ENCODE data around the gene YWHAE. TPM values are rescaled to one million over a fixed set of nuclear protein-coding genes. Genes with fewer than 3 reads are reported as not detected.
"Not testable (repeated sequence)": the region's sequence is repeated elsewhere in the genome, so short reads cannot be mapped to it uniquely, and the experiment has no call there.

YWHAE gene
- 303 and 330 TPM in 2 replicates for total RNA-seq (2014; rRNA removed; shearing (Covaris generic))

DNA sequence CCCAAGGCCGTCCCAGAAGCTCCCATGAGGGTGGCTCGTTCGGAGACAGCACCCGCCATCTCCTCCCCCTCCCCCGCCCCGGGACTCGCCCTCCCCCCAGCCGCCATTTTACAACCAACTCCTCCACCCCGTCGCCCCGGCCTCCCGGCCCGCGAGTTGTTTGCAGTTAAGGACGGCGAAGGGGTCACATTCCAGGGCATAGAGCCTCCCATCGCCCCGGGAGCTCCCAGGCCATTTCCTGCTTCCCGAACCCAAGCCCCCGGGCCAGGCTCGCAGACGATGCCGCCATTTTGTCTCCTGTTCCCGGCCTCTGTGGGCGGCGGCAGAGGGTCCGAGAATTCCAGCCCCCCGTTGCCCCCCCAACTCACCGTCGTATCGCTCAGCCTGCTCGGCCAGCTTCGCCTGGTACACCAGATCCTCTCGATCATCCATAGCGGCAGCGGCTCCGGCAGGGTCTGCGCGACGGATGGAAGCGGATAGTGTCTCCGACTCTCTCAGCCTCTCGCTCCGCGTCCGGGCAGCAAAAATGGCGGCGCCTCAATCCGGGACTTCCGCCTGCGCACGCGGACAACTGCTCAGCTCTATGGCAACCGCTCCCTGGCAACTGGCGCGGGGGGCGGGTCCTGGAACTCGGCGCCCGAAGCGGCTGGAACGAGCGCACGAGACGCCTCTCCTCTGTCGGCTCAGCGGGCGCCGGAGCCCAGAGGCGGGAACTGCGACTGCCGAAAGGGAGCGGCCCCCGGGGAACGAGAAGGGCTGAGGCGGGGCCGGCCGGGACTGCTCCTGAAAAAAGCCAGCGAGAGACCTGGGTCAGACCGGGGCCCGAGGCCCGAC, at the start of gene YWHAE:
TSS of gene YWHAE (minus strand) at position 544 of the 834 bp plus-strand sequence. CDS start at position 432, 112 bp downstream.
- peak; percentile 99 for DNase-seq
- Histone ChIP-seq H3K27me3 (ENCODE audit: control insufficient read depth, insufficient read depth, low read length) (no peaks in the 10 kb centered on the region), H3K36me3 (replicated peaks; ENCODE audit: control insufficient read depth, insufficient read depth, low read length) (no peaks in the 10 kb centered on the region), H3K4me3 (ENCODE audit: insufficient read depth, low read depth, low read length) (peak within 1 kb of the TSS; percentile 94)

DNA sequence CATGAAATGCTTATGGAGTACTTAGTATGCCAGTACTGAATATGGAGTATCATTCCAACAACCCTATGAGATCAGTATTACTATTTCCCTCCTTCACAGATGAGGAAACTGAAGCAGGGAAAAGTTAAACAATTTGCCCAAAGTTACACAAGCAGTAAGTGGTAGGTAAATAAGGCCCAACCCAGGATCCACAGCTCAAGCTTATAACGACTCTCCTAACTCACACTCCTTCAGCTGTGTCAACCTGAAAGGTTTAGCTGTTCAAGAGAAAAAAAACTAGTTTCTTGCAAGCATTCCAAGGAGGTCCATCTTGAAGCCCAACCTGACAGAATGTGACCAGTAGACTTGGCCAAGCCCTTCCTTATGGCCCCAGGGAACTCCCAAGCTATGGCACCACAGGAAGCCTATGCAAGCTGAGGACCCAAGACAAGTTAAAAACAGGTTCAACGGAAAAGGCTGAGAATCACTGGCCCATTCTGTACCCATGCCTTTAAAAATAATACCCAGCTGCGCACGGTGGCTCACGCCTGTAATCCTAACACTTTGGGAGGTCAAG, 49.5 kb upstream of the YWHAE start:
- DNase-seq, result no peak
- H3K4me3 ChIP-seq (ENCODE audit: insufficient read depth, low read depth, low read length), result no peak overlapping the region
- no peaks in the 10 kb centered on the region for H3K27me3 ChIP-seq (ENCODE audit: control insufficient read depth, insufficient read depth, low read length)
- H3K36me3 ChIP-seq (replicated peaks; ENCODE audit: control insufficient read depth, insufficient read depth, low read length), result peaks cover 3% of the 10 kb centered on the region

DNA sequence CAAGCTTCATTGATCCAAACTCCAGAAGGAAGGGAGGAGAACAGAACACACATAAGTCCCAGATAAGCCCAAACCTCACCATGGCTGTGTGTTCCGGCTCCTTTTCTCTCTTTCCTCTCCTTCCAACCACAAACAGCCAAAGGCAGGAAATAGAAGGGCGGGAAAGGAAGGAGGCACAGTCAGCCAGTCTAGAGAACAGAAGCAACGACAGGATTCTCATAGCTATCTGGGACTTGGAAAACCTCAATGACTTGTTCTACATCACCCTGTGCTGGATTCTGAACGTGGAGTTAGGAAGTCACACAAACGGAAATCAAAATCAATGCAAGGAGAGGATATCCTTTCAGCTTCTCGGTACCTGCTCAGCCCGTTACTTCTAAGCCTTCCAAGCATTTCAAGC, 47.0 kb upstream of the YWHAE start:
- no peak for DNase-seq
- H3K27me3 ChIP-seq (ENCODE audit: control insufficient read depth, insufficient read depth, low read length), result no peaks in the 10 kb centered on the region
- no peak overlapping the region for H3K4me3 ChIP-seq (ENCODE audit: insufficient read depth, low read depth, low read length)
- H3K36me3 ChIP-seq (replicated peaks; ENCODE audit: control insufficient read depth, insufficient read depth, low read length), result peaks cover 2% of the 10 kb centered on the region

DNA sequence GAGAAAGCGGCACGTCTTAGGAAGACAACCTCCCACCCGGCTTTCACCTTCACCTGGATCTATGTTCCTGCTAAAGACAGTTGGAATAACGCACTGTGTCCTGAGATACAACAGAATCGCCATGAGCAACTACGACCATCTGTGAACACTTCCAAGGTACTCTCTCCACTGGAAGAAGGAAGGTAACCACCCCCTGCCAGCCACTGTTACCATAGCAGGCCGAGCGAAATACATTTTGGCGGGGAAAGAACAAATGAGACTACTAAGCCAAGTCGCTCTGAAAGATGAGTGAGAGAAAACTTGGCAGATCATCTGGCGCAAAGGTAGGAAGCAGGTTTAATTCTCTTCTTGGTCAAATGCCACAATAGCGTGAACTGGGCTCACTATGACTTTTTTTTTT, 46.2 kb upstream of the YWHAE start:
- DNase-seq, result no peak
- H3K36me3 ChIP-seq (replicated peaks; ENCODE audit: control insufficient read depth, insufficient read depth, low read length), result no peaks in the 10 kb centered on the region; the same call in 1 of the 2 replicates
- H3K4me3 ChIP-seq (ENCODE audit: insufficient read depth, low read depth, low read length), result no peak overlapping the region
- no peaks in the 10 kb centered on the region for H3K27me3 ChIP-seq (ENCODE audit: control insufficient read depth, insufficient read depth, low read length)

DNA sequence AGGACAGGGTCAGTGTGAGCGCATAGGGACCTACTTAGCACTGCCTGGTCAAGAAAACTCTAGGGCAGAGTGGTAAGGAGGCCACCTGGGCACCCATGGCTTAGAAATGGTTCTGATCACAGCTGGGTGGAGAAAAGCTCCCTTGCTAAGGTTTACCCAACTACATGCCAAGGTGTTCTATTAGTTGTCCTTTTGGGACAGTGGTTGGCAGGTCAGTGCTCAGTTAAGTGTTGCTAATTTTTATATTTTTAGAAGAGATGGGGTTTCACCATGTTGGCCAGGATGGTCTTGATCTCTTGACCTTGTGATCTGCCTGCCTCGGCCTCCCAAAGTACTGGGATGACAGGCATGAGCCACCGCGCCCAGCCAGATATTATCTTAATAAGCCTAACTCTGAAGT, 45.7 kb upstream of the YWHAE start:
- not testable (repeated sequence) for H3K4me3 ChIP-seq (ENCODE audit: insufficient read depth, low read depth, low read length); H3K36me3 ChIP-seq (replicated peaks; ENCODE audit: control insufficient read depth, insufficient read depth, low read length); DNase-seq; H3K27me3 ChIP-seq (ENCODE audit: control insufficient read depth, insufficient read depth, low read length)

GRCh38 chr17:1442721-1443120, 42.7 kb upstream of the YWHAE start:
- DNase-seq; H3K27me3 ChIP-seq (ENCODE audit: control insufficient read depth, insufficient read depth, low read length); H3K4me3 ChIP-seq (ENCODE audit: insufficient read depth, low read depth, low read length); H3K36me3 ChIP-seq (replicated peaks; ENCODE audit: control insufficient read depth, insufficient read depth, low read length): not testable (repeated sequence)

DNA sequence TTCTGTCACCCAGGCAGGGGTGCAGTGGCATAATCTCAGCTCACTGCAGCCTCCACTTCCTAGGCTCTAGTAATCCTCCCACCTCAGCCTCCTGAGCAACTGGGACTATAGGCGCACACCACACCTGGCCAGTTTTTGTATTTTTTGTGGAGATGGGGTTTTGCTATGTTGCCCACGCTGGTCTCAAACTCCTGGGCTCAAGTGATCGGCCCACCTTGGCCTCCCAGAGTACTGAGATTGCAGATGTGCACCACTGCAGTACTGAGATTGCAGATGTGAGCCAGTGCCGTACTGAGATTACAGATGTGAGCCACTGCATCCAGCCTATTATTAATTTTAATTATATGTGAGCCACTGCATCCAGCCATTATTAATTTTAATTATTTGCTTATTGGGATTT, 42.2 kb upstream of the YWHAE start:
- Histone ChIP-seq H3K27me3 (ENCODE audit: control insufficient read depth, insufficient read depth, low read length) (no peaks in the 10 kb centered on the region), H3K36me3 (replicated peaks; ENCODE audit: control insufficient read depth, insufficient read depth, low read length) (no peaks in the 10 kb centered on the region; the same call in 1 of the 2 replicates), H3K4me3 (ENCODE audit: insufficient read depth, low read depth, low read length) (no peak overlapping the region)
- DNase-seq, result no peak

DNA sequence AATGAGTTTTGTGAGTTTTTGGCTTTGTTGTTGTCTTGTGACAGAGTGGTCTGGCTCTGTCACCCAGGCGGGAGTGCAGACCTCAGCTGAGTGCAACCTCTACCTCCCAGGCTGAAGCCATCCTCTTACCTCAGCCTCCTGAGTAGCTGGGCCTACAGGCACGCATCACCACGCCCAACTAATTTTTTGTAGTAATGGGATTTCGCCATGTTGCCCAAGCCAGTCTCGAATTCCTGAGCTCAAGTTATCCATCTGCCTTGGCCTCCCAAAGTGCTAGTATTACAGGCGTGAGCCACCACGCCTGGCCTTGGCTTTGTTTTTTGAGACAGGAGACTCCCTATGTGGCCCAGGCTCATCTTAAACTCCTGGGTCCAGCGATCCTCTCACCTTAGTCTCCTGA, 40.9 kb upstream of the YWHAE start:
- Histone ChIP-seq H3K4me3 (ENCODE audit: insufficient read depth, low read depth, low read length) (no peak overlapping the region), H3K36me3 (replicated peaks; ENCODE audit: control insufficient read depth, insufficient read depth, low read length) (peaks cover 7% of the 10 kb centered on the region), H3K27me3 (ENCODE audit: control insufficient read depth, insufficient read depth, low read length) (no peaks in the 10 kb centered on the region)
- no peak for DNase-seq

DNA sequence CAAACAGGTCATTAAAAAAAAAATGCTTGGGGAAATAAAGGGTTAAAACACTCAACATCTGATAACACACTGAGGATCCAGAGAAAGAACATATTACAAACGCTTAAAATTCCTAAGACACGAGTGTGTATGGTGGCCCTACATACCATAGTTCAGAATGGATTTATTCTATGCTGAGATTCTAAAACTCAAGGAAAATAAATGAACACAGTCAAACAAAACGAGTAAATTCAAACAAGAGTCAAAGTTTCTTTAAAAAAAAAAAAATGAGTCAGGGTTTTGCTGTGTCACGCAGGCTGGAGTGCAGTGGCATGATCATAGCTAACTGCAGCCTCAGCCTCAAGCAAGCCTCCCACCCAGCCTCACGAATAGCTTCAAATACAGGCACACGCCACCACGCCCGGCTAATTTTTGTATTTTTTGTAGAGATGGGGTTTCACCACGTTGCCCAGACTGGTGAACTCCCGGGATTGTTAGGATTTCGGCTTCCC, 38.6 kb upstream of the YWHAE start:
- Histone ChIP-seq H3K4me3 (ENCODE audit: insufficient read depth, low read depth, low read length) (no peak overlapping the region), H3K27me3 (ENCODE audit: control insufficient read depth, insufficient read depth, low read length) (no peaks in the 10 kb centered on the region), H3K36me3 (replicated peaks; ENCODE audit: control insufficient read depth, insufficient read depth, low read length) (peaks cover 14% of the 10 kb centered on the region)
- no peak for DNase-seq

DNA sequence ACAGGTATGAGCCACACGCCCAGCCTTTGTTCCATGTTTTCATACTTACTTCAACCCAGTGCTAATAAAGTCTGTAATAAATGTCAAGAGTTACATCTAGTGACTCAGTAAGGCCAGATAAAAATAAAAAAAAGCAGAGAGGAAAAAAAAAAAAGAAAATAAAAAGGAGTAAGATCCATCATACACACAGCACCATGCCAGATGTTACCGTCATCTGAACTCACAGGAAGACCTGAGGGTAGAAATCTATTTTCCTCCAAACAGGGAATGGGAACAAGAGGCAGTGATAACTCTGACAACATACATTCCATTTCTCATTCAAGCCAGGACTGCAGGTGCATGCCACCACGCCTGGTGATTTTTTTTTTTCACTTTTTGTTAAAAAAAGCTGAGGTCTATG, 35.3 kb upstream of the YWHAE start:
- DNase-seq, result no peak
- no peaks in the 10 kb centered on the region for H3K27me3 ChIP-seq (ENCODE audit: control insufficient read depth, insufficient read depth, low read length)
- no peak overlapping the region for H3K4me3 ChIP-seq (ENCODE audit: insufficient read depth, low read depth, low read length)
- peaks cover 14% of the 10 kb centered on the region for H3K36me3 ChIP-seq (replicated peaks; ENCODE audit: control insufficient read depth, insufficient read depth, low read length)

DNA sequence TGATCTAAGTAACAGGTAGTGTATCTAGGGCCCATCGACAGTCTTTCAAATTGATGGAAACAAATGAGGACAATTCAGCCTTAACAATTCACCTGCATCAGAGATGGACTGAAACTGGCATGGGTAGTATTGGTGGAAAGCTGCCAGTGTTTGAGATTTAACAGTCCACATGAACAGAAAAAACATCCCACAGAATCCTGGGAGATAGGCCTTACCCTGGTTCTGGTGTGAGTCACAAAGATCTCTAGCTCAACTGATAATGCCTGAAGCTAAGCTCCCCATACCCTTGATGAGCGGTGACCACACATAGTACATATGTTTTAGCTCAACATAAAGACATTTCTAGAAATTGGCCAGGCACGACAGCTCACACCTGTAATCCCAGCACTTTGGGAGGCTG, 34.1 kb upstream of the YWHAE start:
- DNase-seq, result no peak
- peaks cover 14% of the 10 kb centered on the region for H3K36me3 ChIP-seq (replicated peaks; ENCODE audit: control insufficient read depth, insufficient read depth, low read length)

GRCh38 chr17:1431631-1432104, 31.6 kb upstream of the YWHAE start:
- no peak for DNase-seq
- peaks cover 14% of the 10 kb centered on the region for H3K36me3 ChIP-seq (replicated peaks; ENCODE audit: control insufficient read depth, insufficient read depth, low read length)
- no peaks in the 10 kb centered on the region for H3K27me3 ChIP-seq (ENCODE audit: control insufficient read depth, insufficient read depth, low read length)
- H3K4me3 ChIP-seq (ENCODE audit: insufficient read depth, low read depth, low read length), result no peak overlapping the region

More for the DNA sequence above, 34.1 kb upstream of the YWHAE start:
- H3K4me3 ChIP-seq (ENCODE audit: insufficient read depth, low read depth, low read length), result no peak overlapping the region
- H3K27me3 ChIP-seq (ENCODE audit: control insufficient read depth, insufficient read depth, low read length), result no peaks in the 10 kb centered on the region

DNA sequence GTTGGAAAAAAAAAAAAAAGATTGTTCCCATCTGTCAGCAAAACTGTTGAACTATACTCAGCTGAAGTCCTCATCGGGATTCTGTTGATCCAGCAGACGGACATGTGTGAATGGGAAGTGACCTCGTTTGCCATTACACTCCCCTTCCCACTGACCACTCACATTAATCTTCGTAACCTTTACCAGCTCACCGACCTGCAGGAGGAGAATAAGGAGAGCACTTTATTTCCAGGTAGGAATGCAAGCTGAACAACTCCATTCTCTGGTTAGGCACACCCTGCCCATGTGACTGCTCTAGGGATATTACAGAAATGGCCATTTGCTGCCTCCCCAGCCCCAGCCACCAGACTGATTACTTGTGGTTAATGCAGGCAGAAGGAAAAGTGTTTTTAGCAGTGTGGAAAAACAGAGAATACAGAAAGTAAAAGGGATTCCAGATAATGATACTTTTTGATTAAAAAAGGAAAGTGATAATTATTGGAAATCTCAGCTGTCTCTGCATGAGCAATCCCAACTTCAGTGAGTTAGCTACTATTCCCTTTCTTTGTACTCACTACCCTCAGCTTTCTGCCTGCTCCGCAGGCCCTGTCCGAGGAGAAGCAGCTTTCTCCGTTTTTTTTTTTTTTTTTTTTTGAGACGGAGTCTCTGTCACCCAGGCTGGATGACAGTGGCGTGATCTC, 23.6 kb upstream of the YWHAE start:
- H3K27me3 ChIP-seq (ENCODE audit: control insufficient read depth, insufficient read depth, low read length), result no peaks in the 10 kb centered on the region
- DNase-seq, result no peak
- H3K4me3 ChIP-seq (ENCODE audit: insufficient read depth, low read depth, low read length), result no peak overlapping the region
- peaks cover 19% of the 10 kb centered on the region for H3K36me3 ChIP-seq (replicated peaks; ENCODE audit: control insufficient read depth, insufficient read depth, low read length)

DNA sequence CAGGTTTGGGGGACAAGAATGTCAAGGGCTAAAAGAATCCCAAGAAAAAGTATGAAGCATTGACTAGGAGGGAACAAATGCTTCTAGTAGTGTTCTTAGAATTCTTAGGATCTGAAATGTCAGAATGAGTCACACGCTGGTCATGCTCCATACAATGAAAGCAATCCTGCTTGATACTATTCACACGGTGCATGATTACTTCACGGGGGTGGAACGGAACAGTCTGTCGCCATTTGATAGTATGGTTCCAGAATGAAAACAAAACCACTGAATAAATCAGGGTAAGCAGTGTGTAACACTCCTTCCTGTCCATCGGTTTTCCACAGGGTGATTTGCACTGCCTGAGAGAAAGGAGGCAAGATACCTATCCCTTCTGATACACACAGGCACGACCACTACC, 22.9 kb upstream of the YWHAE start:
- Histone ChIP-seq H3K36me3 (replicated peaks; ENCODE audit: control insufficient read depth, insufficient read depth, low read length) (peaks cover 19% of the 10 kb centered on the region), H3K27me3 (ENCODE audit: control insufficient read depth, insufficient read depth, low read length) (no peaks in the 10 kb centered on the region), H3K4me3 (ENCODE audit: insufficient read depth, low read depth, low read length) (no peak overlapping the region)
- DNase-seq, result no peak

- Histone ChIP-seq H3K36me3 (replicated peaks; ENCODE audit: control insufficient read depth, insufficient read depth, low read length) (peaks cover 19% of the 10 kb centered on the region), H3K27me3 (ENCODE audit: control insufficient read depth, insufficient read depth, low read length) (no peaks in the 10 kb centered on the region)
- no peak for DNase-seq
Measured at GRCh38 chr17:1421470-1421869, 21.4 kb upstream of the YWHAE start.

More at GRCh38 chr17:1421470-1421869, 21.4 kb upstream of the YWHAE start:
- no peak overlapping the region for H3K4me3 ChIP-seq (ENCODE audit: insufficient read depth, low read depth, low read length)
